NCI-H2107 treated with DMSO at 0.1 percent for 48 hours (cell line): ENCODE results near the gene SOX5.
"Not testable (repeated sequence)": the region's sequence is repeated elsewhere in the genome, so short reads cannot be mapped to it uniquely, and the experiment has no call there.

Experiments
- DNase-seq: peaks from one replicate; lab custom pipeline; 2025; ENCODE audit not compliant: unreplicated experiment; lab: John Stamatoyannopoulos, UW

Gene SOX5

DNA sequence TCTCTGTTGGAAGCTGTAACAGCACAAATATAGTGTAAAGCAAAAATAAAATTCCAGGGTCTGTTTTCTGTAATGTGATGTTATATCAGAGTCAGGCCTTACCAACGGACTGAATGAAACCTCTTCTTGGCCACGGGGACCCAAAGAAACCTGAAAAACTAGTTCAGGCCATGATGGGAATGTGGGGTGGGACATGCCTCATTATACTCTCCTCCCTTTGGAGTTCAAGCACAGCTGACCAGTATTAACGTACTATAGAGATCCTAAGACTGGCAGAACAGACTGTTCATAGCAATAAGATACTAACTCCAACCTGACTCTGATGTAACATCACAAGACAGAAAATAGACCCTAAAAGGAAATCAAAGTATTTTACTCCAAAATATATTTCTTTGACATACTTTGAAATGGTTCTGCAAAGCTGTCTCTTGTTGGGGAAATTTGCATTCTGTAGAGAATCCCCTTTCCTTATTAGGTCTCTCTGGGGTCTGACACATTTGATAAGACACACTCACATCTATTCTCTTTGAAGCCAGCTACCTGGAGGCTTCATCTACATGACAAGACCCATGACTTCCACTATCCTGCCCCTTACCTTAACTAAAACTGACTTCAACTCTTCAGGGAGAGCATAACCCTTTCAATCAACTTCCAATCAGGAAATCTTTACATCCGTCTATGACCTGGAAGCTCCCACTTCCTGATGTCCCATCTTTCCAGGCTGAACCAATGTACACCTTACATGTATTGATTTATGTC is 444.6 kb downstream of the SOX5 start:
- no peak for DNase-seq

DNA sequence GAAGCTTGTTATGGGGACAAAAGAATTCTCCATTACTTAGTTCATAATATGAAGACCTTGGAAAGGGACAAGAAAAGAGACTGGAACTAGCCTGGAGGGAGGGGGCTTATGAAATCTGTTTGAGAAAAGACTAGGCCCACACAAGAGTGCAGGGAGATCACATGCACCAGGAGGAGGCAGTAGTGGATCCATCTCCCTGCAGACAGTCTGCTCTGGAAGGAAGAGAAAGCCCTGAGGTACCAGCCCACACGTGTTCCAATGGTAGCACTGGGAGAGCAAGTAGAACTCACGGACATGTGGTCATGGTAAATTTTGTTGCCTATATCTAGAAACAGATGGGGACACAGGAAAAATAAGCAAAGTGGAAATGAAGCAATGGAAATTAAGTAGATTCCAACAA is 445.4 kb downstream of the SOX5 start:
- no peak for DNase-seq

DNA sequence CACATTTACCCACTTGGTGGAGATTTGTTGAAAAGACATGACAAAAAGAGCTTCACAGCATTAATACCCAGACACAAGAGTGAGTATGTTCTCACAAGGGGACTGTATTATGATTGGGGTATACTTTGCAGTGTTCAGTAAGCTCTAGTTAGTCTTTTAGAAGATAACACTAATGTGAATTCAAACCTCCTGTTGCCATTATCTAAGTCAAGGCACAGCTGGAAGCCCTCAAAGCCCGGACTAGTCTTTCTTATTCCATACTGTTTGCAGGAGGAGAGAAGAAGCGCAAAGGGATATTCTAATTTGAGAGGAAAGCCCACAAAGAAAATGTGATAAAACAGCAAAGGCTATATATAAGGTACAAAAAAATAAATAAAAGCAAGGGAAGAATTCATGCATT is 445.9 kb downstream of the SOX5 start:
- DNase-seq = no peak

DNA sequence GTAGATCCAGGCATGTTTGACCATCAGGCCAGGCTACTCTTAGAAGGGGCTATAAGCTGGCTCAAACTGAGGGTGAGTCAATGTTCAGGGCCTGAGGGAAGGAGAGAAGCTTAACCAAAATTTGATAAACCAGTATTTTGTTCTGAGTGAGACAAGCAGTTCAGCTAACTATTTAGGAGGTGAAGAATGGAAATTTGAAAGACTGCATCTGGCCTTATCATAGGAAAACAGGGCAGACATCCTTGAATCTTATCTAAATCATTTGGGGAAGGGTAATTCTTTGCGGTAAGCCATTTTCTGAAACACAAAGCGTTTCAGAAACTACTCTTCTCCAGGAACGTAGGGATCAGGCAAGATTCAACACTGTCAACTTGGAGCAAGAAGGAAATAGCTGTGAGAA is 447.2 kb downstream of the SOX5 start:
- no peak for DNase-seq

DNA sequence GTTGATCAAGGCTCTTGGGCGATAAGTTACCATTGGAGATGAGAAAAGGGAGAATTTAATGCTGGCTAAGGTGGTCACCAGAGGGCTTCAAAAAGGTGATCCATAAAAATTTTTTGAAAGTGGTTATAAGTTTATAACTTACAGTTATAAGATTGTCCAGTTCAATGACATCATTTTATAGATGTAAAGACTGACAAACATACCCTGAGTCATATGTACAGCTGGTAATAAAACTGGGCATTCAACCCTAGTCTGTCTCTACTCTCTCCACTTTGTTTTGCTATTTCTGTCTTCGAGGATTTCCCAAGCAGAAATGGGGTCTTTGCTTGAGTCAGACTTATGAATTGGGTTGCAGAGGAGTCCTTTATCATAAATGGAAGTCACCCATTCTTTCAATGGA is 454.0 kb downstream of the SOX5 start:
- no peak for DNase-seq

DNA sequence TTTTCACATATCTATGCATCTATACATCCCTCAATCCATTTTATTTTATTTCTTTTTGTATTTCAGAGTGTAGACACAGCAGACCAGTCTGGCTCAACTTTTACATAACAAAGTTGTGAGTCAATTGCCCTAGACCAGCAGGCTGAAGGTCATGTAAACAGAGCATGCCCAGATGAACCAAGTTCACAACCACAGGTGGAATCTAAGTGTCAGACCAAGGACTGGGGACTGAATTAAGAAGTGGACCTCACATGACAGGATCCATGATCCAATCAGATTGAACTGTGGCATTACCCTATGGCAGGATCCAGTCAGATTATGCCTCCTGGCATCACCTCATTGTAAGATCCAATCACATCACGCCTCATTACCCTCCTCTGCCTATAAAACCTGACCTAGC is 455.8 kb downstream of the SOX5 start:
- no peak for DNase-seq

DNA sequence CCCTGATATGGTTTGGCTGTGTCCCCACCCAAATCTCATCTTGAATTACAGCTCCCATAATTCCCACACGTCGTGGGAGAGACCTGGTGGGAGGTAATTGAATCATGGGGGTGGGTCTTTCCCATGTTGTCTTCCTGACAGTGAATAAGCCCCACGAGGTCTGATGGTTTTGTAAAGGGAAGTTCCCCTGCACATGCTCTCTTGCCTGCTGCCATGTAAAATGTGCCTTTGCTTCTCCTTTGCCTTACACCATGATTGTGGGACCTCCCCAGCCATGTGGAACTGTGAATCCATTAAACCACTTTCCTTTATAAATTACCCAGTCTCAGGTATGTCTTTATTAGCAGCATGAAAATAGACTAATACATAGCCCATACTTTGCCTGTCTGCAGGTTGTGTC is 458.4 kb downstream of the SOX5 start:
- not testable (repeated sequence) for DNase-seq

DNA sequence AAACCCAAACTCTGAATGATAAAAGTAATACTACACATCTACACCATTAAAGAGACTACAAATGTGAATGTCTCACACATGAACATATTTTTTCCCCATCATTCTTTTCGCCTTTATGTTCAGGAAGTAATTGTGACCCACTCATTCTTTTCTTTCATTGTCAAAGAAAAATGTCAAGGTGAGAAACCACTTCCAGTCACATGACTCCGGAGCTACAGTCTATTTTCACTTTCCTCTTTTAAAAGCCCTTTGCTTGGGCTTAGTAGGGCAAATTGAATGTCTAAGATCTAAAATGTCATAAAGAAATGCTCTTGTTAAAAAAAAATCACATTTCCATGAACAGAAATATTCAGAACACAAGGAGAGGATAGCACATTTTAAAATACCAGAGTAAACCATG is 461.3 kb downstream of the SOX5 start:
- DNase-seq = no peak

DNA sequence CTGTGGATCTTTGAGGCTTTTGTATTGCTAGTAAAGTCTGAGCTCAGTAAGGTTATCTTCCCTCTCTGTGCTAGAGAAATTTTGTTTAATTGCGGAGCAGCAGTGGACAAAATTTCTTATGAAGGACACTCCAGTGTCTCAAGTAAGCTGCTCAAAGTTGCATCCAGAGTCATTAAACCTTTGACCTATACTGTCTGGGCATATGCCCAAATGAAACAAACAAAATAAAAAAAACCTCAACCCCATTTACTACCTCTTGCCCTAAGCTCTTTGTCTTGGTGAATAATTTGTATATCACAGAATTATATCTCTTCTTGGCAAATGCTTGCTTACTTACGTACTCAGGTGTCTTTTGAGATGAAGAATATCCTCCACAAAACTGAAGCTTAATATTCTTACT is 465.2 kb downstream of the SOX5 start:
- DNase-seq = no peak

DNA sequence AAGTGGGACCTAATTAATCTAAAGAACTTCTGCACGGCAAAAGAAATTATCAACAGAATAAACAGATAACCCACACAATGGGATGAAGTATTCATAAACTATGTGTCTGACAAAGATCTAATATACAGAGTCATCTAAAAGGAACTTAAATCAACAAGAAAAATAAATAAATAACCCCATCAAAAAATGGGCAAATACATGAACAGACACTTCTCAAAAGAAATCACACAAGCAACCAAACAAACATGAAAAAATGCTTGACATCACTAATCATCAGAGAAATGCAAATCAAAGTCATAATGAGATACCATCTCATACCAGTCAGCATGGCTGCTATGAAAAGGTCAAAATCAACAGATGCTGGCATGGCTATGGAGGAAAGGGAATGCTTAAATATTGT is 466.9 kb downstream of the SOX5 start:
- no peak for DNase-seq
